CD4-positive, alpha-beta T cell (primary cell): ENCODE results near the gene ARID2. TPM values are rescaled to one million over a fixed set of nuclear protein-coding genes. Genes with fewer than 3 reads are reported as not detected.

Experiments
- ATAC-seq: fragments of 200-7000 bp; cut with Tn5 transposase; one replicate; pipeline ENCODE4 v1.10.0; 2022; ENCODE audit warnings: mild to moderate bottlenecking; ENCODE audit not compliant: poor library complexity
- CTCF ChIA-PET: fragments of 350-600 bp; sonication (Branson Sonifier 250); formaldehyde crosslinking; loops from one replicate; lab custom pipeline; 2021; ENCODE audit warnings: antibody characterized with exemption, inconsistent platforms; lab: Charles Lee
- POLR2A ChIA-PET: fragments of 350-600 bp; sonication (Branson Sonifier 250); formaldehyde crosslinking; loops from one replicate; lab custom pipeline; 2021; ENCODE audit warnings: antibody characterized with exemption, inconsistent platforms; lab: Charles Lee
- DNase-seq, 14 experiments: peaks; one replicate each; pipeline ENCODE4 v3.0.0-alpha.2; 2013 to 2020; ENCODE audit warnings: mixed read lengths in 2 of 14
- H3K27ac ChIP-seq, 2 donors: one replicate each; pipeline versions ENCODE4 v1.5.1 to v1.7.0; 2013; ENCODE audit warnings: low read length in 2 of 2, low read depth in 1 of 2, mild to moderate bottlenecking in 1 of 2
- H3K27me3 ChIP-seq, 2 experiments: 1 replicate in 1 of 2; 2 replicates in 1 of 2; pipeline versions ENCODE4 v1.6.1 to v1.7.0; 2013; ENCODE audit warnings: low read length in 2 of 2, control low read depth in 1 of 2, mild to moderate bottlenecking in 1 of 2, moderate library complexity in 1 of 2; ENCODE audit not compliant: insufficient read depth in 2 of 2, control insufficient read depth in 1 of 2
- H3K36me3 ChIP-seq: one replicate; pipeline ENCODE4 v1.6.1; 2013; ENCODE audit warnings: low read length, control low read depth; ENCODE audit not compliant: insufficient read depth
- H3K4me1 ChIP-seq: one replicate; pipeline ENCODE4 v1.6.1; 2013; ENCODE audit warnings: low read length, control low read depth; ENCODE audit not compliant: insufficient read depth
- H3K4me3 ChIP-seq: one replicate; pipeline ENCODE4 v1.5.1; 2013; ENCODE audit warnings: mild to moderate bottlenecking, low read length, moderate library complexity
- H3K9me3 ChIP-seq, 2 experiments: 1 replicate in 1 of 2; 2 replicates in 1 of 2; pipeline versions ENCODE4 v1.6.1 to v1.7.0; 2013; ENCODE audit warnings: low read length in 2 of 2, mild to moderate bottlenecking in 2 of 2, control low read depth in 1 of 2, moderate library complexity in 1 of 2; ENCODE audit not compliant: control insufficient read depth in 1 of 2, insufficient read depth in 1 of 2
- H3K27ac Mint-ChIP-seq: one replicate; pipeline ENCODE4 v1.8.0; 2020; ENCODE audit warnings: mixed read lengths
- H3K27me3 Mint-ChIP-seq: one replicate; pipeline ENCODE4 v1.8.0; 2021; ENCODE audit warnings: mixed read lengths
- H3K36me3 Mint-ChIP-seq: one replicate; pipeline ENCODE4 v1.8.0; 2021; ENCODE audit warnings: low read depth, mixed read lengths
- H3K4me1 Mint-ChIP-seq: one replicate; pipeline ENCODE4 v1.8.0; 2021; ENCODE audit warnings: low read depth, mixed read lengths
- H3K4me3 Mint-ChIP-seq: one replicate; pipeline ENCODE4 v1.8.0; 2020; ENCODE audit warnings: mild to moderate bottlenecking, mixed read lengths
- H3K9me3 Mint-ChIP-seq: one replicate; pipeline ENCODE4 v1.8.0; 2020; ENCODE audit warnings: mixed read lengths
- intact Hi-C, 2 experiments: fragments of 100-400 bp; cut with DNase I in 1 of 2; cut with micrococcal nuclease in 1 of 2; formaldehyde crosslinking; loops; one replicate each; pipeline versions ENCODE4 v1.15.1 to v1.9.0; 2023 to 2025; cut with DNase I, micrococcal nuclease
- total RNA-seq, 174 experiments: library from RNA in 2 of 174; stranded (reverse) in 2 of 174; gene quantifications; one replicate each; pipeline ENCODE4 v1.2.3 and lab custom pipeline; 2021 to 2026
- TF ChIP-seq, protein P1 (sequence below): fragments of 200-600 bp; IDR thresholded peaks from one replicate; pipeline ENCODE4 v1.8.0; 2022; ENCODE audit warnings: antibody characterized with exemption, mild to moderate bottlenecking

ARID2 gene
- total RNA-seq, 2 experiments from 2014 or later = 49.0 to 51.3 TPM

DNA sequence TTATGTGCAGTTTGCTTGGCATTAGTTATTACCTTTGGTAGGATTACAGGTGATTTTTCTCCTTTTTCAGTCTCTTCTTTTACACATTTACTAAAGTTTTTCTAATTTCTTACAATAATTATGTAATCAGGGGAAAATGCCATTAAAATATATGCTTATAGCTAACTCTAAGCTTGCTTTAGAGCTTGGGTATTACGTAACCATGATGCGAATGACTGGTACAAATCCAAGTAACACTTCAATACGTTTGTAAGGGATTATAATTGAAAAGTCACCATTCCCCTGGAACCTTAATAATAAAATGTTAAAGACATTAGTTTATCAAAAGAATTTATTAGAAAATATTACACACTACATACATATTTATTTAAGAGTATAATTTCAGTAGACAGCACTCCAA, 189.3 kb downstream of the ARID2 start:
- ChIA-PET POLR2A (no interaction called here), CTCF (interaction anchor here (1.6 kb wide), 1 partner anchor 14 kb away, joined by 3 read pairs; no protein-coding TSS in a partner anchor)
- H3K4me1 ChIP-seq = no peaks in the 10 kb centered on the region
- H3K27me3 ChIP-seq = no peaks in the 10 kb centered on the region
- intact Hi-C loops = no loop called here
- Mint-ChIP-seq H3K27ac (no peak overlapping the region), H3K4me3 (no peak overlapping the region), H3K36me3 (peaks cover 57% of the 10 kb centered on the region), H3K27me3 (no peaks in the 10 kb centered on the region), H3K9me3 (no peaks in the 10 kb centered on the region), H3K4me1 (no peaks in the 10 kb centered on the region)
- DNase-seq = no peak
- H3K36me3 ChIP-seq = peaks cover 35% of the 10 kb centered on the region
- ATAC-seq = no peak
- TF ChIP-seq, protein P1, sequence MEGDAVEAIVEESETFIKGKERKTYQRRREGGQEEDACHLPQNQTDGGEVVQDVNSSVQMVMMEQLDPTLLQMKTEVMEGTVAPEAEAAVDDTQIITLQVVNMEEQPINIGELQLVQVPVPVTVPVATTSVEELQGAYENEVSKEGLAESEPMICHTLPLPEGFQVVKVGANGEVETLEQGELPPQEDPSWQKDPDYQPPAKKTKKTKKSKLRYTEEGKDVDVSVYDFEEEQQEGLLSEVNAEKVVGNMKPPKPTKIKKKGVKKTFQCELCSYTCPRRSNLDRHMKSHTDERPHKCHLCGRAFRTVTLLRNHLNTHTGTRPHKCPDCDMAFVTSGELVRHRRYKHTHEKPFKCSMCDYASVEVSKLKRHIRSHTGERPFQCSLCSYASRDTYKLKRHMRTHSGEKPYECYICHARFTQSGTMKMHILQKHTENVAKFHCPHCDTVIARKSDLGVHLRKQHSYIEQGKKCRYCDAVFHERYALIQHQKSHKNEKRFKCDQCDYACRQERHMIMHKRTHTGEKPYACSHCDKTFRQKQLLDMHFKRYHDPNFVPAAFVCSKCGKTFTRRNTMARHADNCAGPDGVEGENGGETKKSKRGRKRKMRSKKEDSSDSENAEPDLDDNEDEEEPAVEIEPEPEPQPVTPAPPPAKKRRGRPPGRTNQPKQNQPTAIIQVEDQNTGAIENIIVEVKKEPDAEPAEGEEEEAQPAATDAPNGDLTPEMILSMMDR = no peak
- H3K27ac ChIP-seq = no peak overlapping the region
- H3K9me3 ChIP-seq = peaks cover 0 to 5% of the 10 kb centered on the region in 2 experiments
- H3K4me3 ChIP-seq = no peak overlapping the region

DNA sequence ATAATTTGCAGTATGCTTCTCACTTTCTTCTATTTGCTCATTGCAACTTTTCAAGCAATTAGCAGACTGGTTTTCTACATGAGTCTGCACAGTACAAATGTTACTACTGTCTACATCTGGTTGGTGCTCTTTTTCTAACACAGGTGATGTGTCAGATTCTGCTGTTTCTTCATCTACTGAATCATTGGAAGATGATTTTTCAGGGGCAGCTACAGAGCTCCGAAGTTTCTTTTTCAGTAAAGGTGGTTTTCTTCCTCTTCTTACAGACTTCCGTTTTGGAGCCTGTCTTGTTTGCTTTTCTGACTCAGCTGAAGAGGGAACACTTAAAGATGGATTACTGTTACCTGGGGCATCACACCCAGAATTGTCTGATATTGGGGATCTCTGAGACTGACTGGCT, 198.8 kb downstream of the ARID2 start:
- H3K4me3 Mint-ChIP-seq = no peak overlapping the region
- H3K9me3 Mint-ChIP-seq = no peaks in the 10 kb centered on the region
- no peaks in the 10 kb centered on the region for H3K9me3 ChIP-seq
- TF ChIP-seq, protein P1 = no peak
- H3K36me3 Mint-ChIP-seq = peaks cover 82% of the 10 kb centered on the region
- ATAC-seq (no peak), DNase-seq (no peak)
- intact Hi-C loops = no loop called here
- H3K36me3 ChIP-seq = peaks cover 94% of the 10 kb centered on the region
- no peaks in the 10 kb centered on the region for H3K4me1 Mint-ChIP-seq
- CTCF ChIA-PET = no interaction called here
- no peaks in the 10 kb centered on the region for H3K27me3 Mint-ChIP-seq
- no peaks in the 10 kb centered on the region for H3K27me3 ChIP-seq
- no peak overlapping the region for H3K27ac Mint-ChIP-seq
- H3K4me1 ChIP-seq = no peaks in the 10 kb centered on the region
- H3K27ac ChIP-seq = no peak overlapping the region
- POLR2A ChIA-PET = interaction anchor here (1.6 kb wide), 1 partner anchor 14 kb away, joined by 3 read pairs; no protein-coding TSS in a partner anchor
- H3K4me3 ChIP-seq = no peak overlapping the region

DNA sequence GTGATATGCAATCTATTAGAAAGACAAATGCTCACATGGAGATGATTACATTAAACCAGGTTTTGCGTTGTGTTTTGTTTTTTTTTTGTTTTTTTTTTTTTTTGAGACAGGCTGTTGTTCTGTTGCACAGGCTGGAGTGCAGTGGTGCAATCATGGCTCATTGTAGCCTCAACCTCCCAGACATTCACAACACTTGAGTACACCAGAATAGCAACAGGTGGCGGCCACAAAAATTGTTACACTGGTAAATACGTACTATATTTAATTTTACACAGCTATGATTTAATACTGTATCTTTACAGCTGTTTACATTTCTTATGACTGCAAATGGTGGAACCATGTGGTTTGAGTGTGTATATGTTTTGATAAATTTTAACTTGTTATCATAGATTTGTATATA, 200.9 kb downstream of the ARID2 start:
- H3K27ac Mint-ChIP-seq = no peak overlapping the region
- no peaks in the 10 kb centered on the region for H3K9me3 ChIP-seq
- DNase-seq = no peak
- no peaks in the 10 kb centered on the region for H3K9me3 Mint-ChIP-seq
- no peak for ATAC-seq
- intact Hi-C loops = no loop called here
- H3K36me3 ChIP-seq = peaks cover 86% of the 10 kb centered on the region
- TF ChIP-seq, protein P1 = no peak
- ChIA-PET CTCF (interaction anchor here (0.9 kb wide), 1 partner anchor 22 kb away, joined by 3 read pairs; no protein-coding TSS in a partner anchor), POLR2A (no interaction called here)
- peaks cover 81% of the 10 kb centered on the region for H3K36me3 Mint-ChIP-seq
- H3K27me3 ChIP-seq = no peaks in the 10 kb centered on the region
- H3K4me3 Mint-ChIP-seq = no peak overlapping the region
- no peak overlapping the region for H3K4me3 ChIP-seq
- H3K4me1 Mint-ChIP-seq = peaks cover 5% of the 10 kb centered on the region
- no peaks in the 10 kb centered on the region for H3K4me1 ChIP-seq
- no peak overlapping the region for H3K27ac ChIP-seq
- H3K27me3 Mint-ChIP-seq = no peaks in the 10 kb centered on the region
